ENCODE data around the gene PPFIA4.

DNA sequence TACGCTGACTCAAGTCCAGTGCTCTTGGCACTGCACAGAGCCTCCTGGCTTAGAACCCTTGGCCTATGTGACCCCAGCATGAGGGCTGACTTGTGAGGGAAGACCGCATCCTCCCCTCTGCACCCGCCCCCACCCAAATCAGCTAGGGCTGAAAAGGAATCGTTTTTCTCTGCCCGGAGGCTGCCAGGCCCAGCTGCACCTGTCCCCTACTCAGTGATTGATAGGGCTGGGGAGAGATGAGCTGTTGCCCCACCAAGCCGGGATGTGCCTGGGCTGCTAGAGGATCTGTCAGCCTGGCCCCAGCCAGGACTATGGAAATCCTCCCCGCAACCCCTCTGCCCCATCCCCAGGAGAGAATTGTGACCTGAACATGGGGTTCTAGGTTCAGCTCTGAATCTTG is 38.9 kb downstream of the PPFIA4 start:
- TF ChIP-seq, protein P1, sequence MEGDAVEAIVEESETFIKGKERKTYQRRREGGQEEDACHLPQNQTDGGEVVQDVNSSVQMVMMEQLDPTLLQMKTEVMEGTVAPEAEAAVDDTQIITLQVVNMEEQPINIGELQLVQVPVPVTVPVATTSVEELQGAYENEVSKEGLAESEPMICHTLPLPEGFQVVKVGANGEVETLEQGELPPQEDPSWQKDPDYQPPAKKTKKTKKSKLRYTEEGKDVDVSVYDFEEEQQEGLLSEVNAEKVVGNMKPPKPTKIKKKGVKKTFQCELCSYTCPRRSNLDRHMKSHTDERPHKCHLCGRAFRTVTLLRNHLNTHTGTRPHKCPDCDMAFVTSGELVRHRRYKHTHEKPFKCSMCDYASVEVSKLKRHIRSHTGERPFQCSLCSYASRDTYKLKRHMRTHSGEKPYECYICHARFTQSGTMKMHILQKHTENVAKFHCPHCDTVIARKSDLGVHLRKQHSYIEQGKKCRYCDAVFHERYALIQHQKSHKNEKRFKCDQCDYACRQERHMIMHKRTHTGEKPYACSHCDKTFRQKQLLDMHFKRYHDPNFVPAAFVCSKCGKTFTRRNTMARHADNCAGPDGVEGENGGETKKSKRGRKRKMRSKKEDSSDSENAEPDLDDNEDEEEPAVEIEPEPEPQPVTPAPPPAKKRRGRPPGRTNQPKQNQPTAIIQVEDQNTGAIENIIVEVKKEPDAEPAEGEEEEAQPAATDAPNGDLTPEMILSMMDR (IDR thresholded peaks at IDR 0.05; ENCODE audit: insufficient read depth, low read depth, low read length) = no peak
- TF ChIP-seq EZH2 (IDR thresholded peaks at IDR 0.05; ENCODE audit: insufficient read depth, low read length) = no peak
